Pancreas (tissue), 10 donors: Measurements from ENCODE around the gene GRIK1. TPM values are rescaled to one million over a fixed set of nuclear protein-coding genes. Genes with fewer than 3 reads are reported as not detected.
A peak's percentile ranks its signal among the peaks of the same experiment; 100 is the strongest.

Experiments used
- ATAC-seq, 4 donors: fragments of 200-7000 bp; cut with Tn5 transposase; one replicate each; pipeline versions ENCODE4 v1.8.0 to v1.9.1; 2020; ENCODE audit warnings: mild to moderate bottlenecking in 4 of 4, moderate library complexity in 4 of 4
- DNase-seq, 6 donors: peaks; one replicate each; pipeline ENCODE4 v3.0.0-alpha.2; 2020
- FAIRE-seq: peaks from 2 replicates; lab custom pipeline; 2012; peaks lifted over from hg19 to GRCh38; lab: Jason Lieb, UNC
- H3K27ac ChIP-seq, 4 donors: fragments of 200-600 bp; sonication (generic); 1 replicate in 3 of 4; 2 replicates in 1 of 4; pipeline versions ENCODE4 v1.5.0 to v1.8.0; 2020
- H3K27me3 ChIP-seq, 4 donors: fragments of 200-600 bp; one replicate each; pipeline ENCODE4 v1.8.0; 2021
- H3K36me3 ChIP-seq, 3 donors: fragments of 200-600 bp; sonication (generic) in 1 of 3; one replicate each; pipeline versions ENCODE4 v1.5.0 to v1.8.0; 2020 to 2021
- H3K4me1 ChIP-seq, 3 donors: fragments of 200-600 bp; one replicate each; pipeline ENCODE4 v1.8.0; 2021
- H3K4me3 ChIP-seq, 4 donors: fragments of 200-600 bp; sonication (generic) in 2 of 4; one replicate each; pipeline versions ENCODE4 v1.5.0 to v1.8.0; 2020 to 2021
- H3K9me3 ChIP-seq, 4 donors: fragments of 200-600 bp; one replicate each; pipeline ENCODE4 v1.8.0; 2021
- CTCF ChIP-seq, 4 donors: fragments of 200-600 bp; sonication (generic) in 3 of 4; IDR thresholded peaks; one replicate each; pipeline versions ENCODE4 v1.5.0 to v1.8.0; 2021; ENCODE audit warnings: antibody characterized with exemption in 4 of 4
- WGBS, 2 donors: extraction: QIAGEN DNeasy Blood & Tissue Kit; methylation state at CpG; one replicate each; pipeline ENCODE4 v1.1.7; 2013; 5-methylcytosine and 5-hydroxymethylcytosine counted together
- intact Hi-C, 3 donors: fragments of 100-400 bp; cut with DNase I; formaldehyde crosslinking; loops; one replicate each; pipeline versions ENCODE4 v1.11.1 to v1.14.2; 2022
- polyA plus RNA-seq, 2 donors: library from polyadenylated mRNA; stranded (reverse); fragments of 200-250 nt; gene quantifications; one replicate each; pipeline ENCODE4 v1.2.3, GENCODE V29; 2013
- total RNA-seq, 6 donors: library from RNA; stranded (reverse); fragmentation: NEBNext Ultra II Directional in 4 of 6; extraction: Animal tissue kit (Norgen Biotek cat#: 25700) in 4 of 6; gene quantifications; one replicate each; pipeline versions ENCODE4 v1.2.1 to v1.2.4, GENCODE V29; 2021 to 2023
- donor health status: healthy with polysubstance abuse.
- donor health status: DM: no; HTN: no; CAD: no; lungs with moderate emphysema.
- donor health status: DM: no; HTN: no; CAD: no.
- donor health status: control.
- donor health status: control.
- donor health status: Bipolar disorder and iron deficiency.
- donor health status: DM: yes; HTN: yes; CAD: no.
- donor health status: DM: no; HTN: no; CAD: no.
- donor health status: DM: no; HTN: no; CAD: no.
- donor health status: DM: yes; HTN: yes; CAD: no.

GRIK1 gene
- total and polyA plus RNA-seq, 8 donors = 0.02 to 0.09 (median 0.08) TPM; not detected in 5

GRCh38 chr21:29701676-29702075 is 238.1 kb downstream of the GRIK1 start:
- DNase-seq (no peak), ATAC-seq (no peak), FAIRE-seq (no peak)
- H3K27me3 ChIP-seq = no peaks in the 10 kb centered on the region
- whole genome bisulfite sequencing, 2 donors = 91 to 97% methylated on average over 5 of the region's 5 CpGs
- H3K4me1 ChIP-seq = no peaks in the 10 kb centered on the region
- H3K36me3 ChIP-seq = no peaks in the 10 kb centered on the region
- intact Hi-C loops = no loop called here
- no peak overlapping the region for H3K27ac ChIP-seq
- no peak overlapping the region for H3K4me3 ChIP-seq
- TF ChIP-seq CTCF (IDR thresholded peaks at IDR 0.05) = no peak
- H3K9me3 ChIP-seq = no peaks in the 10 kb centered on the region

GRCh38 chr21:29697555-29698193 is 242.1 kb downstream of the GRIK1 start:
- no peak overlapping the region for H3K4me3 ChIP-seq
- intact Hi-C loops = no loop called here
- no peak for DNase-seq
- TF ChIP-seq CTCF (IDR thresholded peaks at IDR 0.05) = no peak
- H3K9me3 ChIP-seq = no peaks in the 10 kb centered on the region
- 43 to 58% methylated on average over 7 of the region's 7 CpGs for WGBS, 2 donors
- ATAC-seq = peak; percentile 48 to 75 (median 67)
- no peaks in the 10 kb centered on the region for H3K27me3 ChIP-seq
- no peak overlapping the region for H3K27ac ChIP-seq
- H3K4me1 ChIP-seq = no peaks in the 10 kb centered on the region
- H3K36me3 ChIP-seq = no peaks in the 10 kb centered on the region
- FAIRE-seq = no peak

GRCh38 chr21:29696937-29697336 is 242.9 kb downstream of the GRIK1 start:
- intact Hi-C loops = no loop called here
- DNase-seq (no peak), ATAC-seq (no peak), FAIRE-seq (no peak)
- TF ChIP-seq CTCF (IDR thresholded peaks at IDR 0.05) = no peak
- Histone ChIP-seq H3K4me3 (no peak overlapping the region), H3K36me3 (no peaks in the 10 kb centered on the region), H3K27ac (no peak overlapping the region), H3K27me3 (no peaks in the 10 kb centered on the region), H3K9me3 (no peaks in the 10 kb centered on the region), H3K4me1 (peaks cover 0 to 6% (median 6%) of the 10 kb centered on the region in 3 donors)
- 83 to 86% methylated on average over 1 of the region's 1 CpG for WGBS, 2 donors

GRCh38 chr21:29691616-29692491 is 247.9 kb downstream of the GRIK1 start:
- H3K27me3 ChIP-seq = no peaks in the 10 kb centered on the region
- peak overlapping the region in 1 of 4 donors; percentile 14 for H3K4me3 ChIP-seq
- 14 to 18% methylated on average over 5 of the region's 5 CpGs for WGBS, 2 donors
- no peaks in the 10 kb centered on the region for H3K36me3 ChIP-seq
- peaks cover 0 to 21% (median 16%) of the 10 kb centered on the region in 3 donors for H3K4me1 ChIP-seq
- DNase-seq (peak in 2 of 6 donors; percentile 16), FAIRE-seq (no peak), ATAC-seq (peak; percentile 81 to 94 (median 89))
- no peak for TF ChIP-seq CTCF (IDR thresholded peaks at IDR 0.05)
- intact Hi-C loops = no loop called here
- H3K9me3 ChIP-seq = no peaks in the 10 kb centered on the region
- H3K27ac ChIP-seq = peak overlapping the region in 3 of 4 donors; percentile 25 to 65 (median 64)
